OCI-LY1 (cell line): Measurements from ENCODE around the gene KIAA0232.

ENCODE experiments used
- CTCF ChIP-seq: fragments of 200-600 bp; sonication (generic), shearing (Covaris generic); IDR thresholded peaks from 2 replicates; pipeline ENCODE4 v1.5.1; 2017; ENCODE audit warnings: mild to moderate bottlenecking, antibody characterized with exemption, low read length, moderate library complexity, mixed read lengths
- EZH2 ChIP-seq: fragments of 200-600 bp; sonication (generic), shearing (Covaris generic); IDR thresholded peaks from 2 replicates; pipeline ENCODE4 v1.8.0; 2017; ENCODE audit warnings: borderline replicate concordance, mixed run types, mild to moderate bottlenecking, antibody characterized with exemption, low read length, moderate library complexity, mixed read lengths

- no peak for TF ChIP-seq CTCF
- TF ChIP-seq EZH2 = no peak
These were observed 33.0 kb upstream of the KIAA0232 start for GRCh38 chr4:6749340-6750171.
